Lower lobe of right lung (tissue), 2 donors: ENCODE data around the gene TAF11L14. TPM values are rescaled to one million over a fixed set of nuclear protein-coding genes. Genes with fewer than 3 reads are reported as not detected.
"Not testable (repeated sequence)": the region's sequence is repeated elsewhere in the genome, so short reads cannot be mapped to it uniquely, and the experiment has no call there.

Experiments
- ATAC-seq, 2 donors: fragments of 200-7000 bp; cut with Tn5 transposase; one replicate each; pipeline ENCODE4 v1.9.1; 2020 to 2022; ENCODE audit warnings: mild to moderate bottlenecking in 2 of 2, moderate library complexity in 2 of 2
- DNase-seq: peaks from one replicate; pipeline ENCODE4 v3.0.0-alpha.2; 2020
- H3K27ac ChIP-seq: fragments of 200-600 bp; one replicate; pipeline ENCODE4 v1.8.0; 2022
- H3K27me3 ChIP-seq: fragments of 200-600 bp; one replicate; pipeline ENCODE4 v1.8.0; 2022; ENCODE audit warnings: low read depth
- H3K36me3 ChIP-seq: fragments of 200-600 bp; one replicate; pipeline ENCODE4 v1.8.0; 2022; ENCODE audit warnings: mild to moderate bottlenecking
- H3K4me1 ChIP-seq: fragments of 200-600 bp; one replicate; pipeline ENCODE4 v1.8.0; 2022
- H3K4me3 ChIP-seq: fragments of 200-600 bp; one replicate; pipeline ENCODE4 v1.8.0; 2022; ENCODE audit warnings: mild to moderate bottlenecking
- H3K9me3 ChIP-seq: fragments of 200-600 bp; one replicate; pipeline ENCODE4 v1.8.0; 2022
- intact Hi-C: fragments of 100-400 bp; cut with DNase I; formaldehyde crosslinking; loops from one replicate; pipeline ENCODE4 v1.11.0; 2022
- long read RNA-seq: library from polyadenylated mRNA; unstranded; transcript quantifications from one replicate; pipeline ENCODE4 v2.0.0, GENCODE V29; 2021
- total RNA-seq: library from RNA; stranded (reverse); fragmentation: NEBNext Ultra II Directional; extraction: Animal tissue kit (Norgen Biotek cat#: 25700); gene quantifications from one replicate; pipeline ENCODE4 v1.2.1, GENCODE V29; 2021
- TF ChIP-seq, protein P1 (sequence below): fragments of 200-600 bp; IDR thresholded peaks from one replicate; pipeline ENCODE4 v1.8.0; 2022; ENCODE audit warnings: antibody characterized with exemption, mild to moderate bottlenecking
- donor health status: DM: no; HTN: yes; CAD: no; lungs with severe emphysema.

TAF11L14 gene
- not detected for total RNA-seq
- long read RNA-seq: 0 reads

GRCh38 chr5:17634160-17634559, at the start of gene TAF11L14:
TAF11L14 (plus strand) TSS chr5:17634460.
- Histone ChIP-seq H3K4me1 (no peaks in the 10 kb centered on the region), H3K9me3 (no peaks in the 10 kb centered on the region), H3K27ac (no peak within 1 kb of the TSS), H3K36me3 (no peaks in the 10 kb centered on the region), H3K27me3 (no peaks in the 10 kb centered on the region), H3K4me3 (no peak within 1 kb of the TSS)
- intact Hi-C loops: no loop called here
- TF ChIP-seq, protein P1, sequence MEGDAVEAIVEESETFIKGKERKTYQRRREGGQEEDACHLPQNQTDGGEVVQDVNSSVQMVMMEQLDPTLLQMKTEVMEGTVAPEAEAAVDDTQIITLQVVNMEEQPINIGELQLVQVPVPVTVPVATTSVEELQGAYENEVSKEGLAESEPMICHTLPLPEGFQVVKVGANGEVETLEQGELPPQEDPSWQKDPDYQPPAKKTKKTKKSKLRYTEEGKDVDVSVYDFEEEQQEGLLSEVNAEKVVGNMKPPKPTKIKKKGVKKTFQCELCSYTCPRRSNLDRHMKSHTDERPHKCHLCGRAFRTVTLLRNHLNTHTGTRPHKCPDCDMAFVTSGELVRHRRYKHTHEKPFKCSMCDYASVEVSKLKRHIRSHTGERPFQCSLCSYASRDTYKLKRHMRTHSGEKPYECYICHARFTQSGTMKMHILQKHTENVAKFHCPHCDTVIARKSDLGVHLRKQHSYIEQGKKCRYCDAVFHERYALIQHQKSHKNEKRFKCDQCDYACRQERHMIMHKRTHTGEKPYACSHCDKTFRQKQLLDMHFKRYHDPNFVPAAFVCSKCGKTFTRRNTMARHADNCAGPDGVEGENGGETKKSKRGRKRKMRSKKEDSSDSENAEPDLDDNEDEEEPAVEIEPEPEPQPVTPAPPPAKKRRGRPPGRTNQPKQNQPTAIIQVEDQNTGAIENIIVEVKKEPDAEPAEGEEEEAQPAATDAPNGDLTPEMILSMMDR: no peak
- ATAC-seq (no peak), DNase-seq (no peak)

DNA sequence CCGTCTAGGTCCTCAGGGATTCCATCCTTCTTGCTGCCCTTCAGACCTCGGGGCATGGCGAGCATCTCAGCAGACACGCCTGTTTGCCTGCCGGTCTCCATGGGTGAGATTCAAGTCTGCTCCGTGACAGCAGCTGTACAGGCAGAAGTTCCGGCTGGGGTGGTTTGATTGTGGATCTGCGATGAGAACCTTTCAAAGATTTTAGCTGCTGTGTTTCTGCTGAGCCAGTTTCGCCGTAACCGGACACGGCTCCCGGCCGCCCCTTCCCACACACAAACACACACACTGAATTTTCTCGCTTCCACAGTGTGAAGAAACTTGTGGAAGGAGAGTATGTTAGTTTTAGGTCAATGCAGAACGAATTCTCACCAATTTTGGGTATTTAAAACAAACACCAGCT, 48.6 kb upstream of the TAF11L14 start, which contains the start of gene TAF11L7:
Gene TAF11L7 (minus strand): TSS at position 101 of the 400 bp plus-strand sequence.
- H3K4me3 ChIP-seq, H3K27me3 ChIP-seq, H3K36me3 ChIP-seq, H3K4me1 ChIP-seq, H3K27ac ChIP-seq, intact Hi-C loops, ATAC-seq, DNase-seq, H3K9me3 ChIP-seq: not testable (repeated sequence)

GRCh38 chr5:17590860-17591259, 43.4 kb upstream of the TAF11L14 start, which contains the start of gene TAF11L8:
TAF11L8 (minus strand) TSS chr5:17590960.
- H3K4me1 ChIP-seq, H3K4me3 ChIP-seq, H3K27ac ChIP-seq, H3K9me3 ChIP-seq, DNase-seq, H3K36me3 ChIP-seq, ATAC-seq, H3K27me3 ChIP-seq, intact Hi-C loops: not testable (repeated sequence)

- intact Hi-C loops, H3K4me1 ChIP-seq: not testable (repeated sequence)
Measured at GRCh38 chr5:17594255-17594654, 40.0 kb upstream of the TAF11L14 start, which contains the start of gene TAF11L9. TAF11L9 (minus strand) TSS chr5:17594394.

GRCh38 chr5:17597728-17598127, 36.5 kb upstream of the TAF11L14 start, which contains the start of gene TAF11L10:
TAF11L10 (minus strand) TSS chr5:17597828.
- H3K27me3 ChIP-seq, intact Hi-C loops, H3K36me3 ChIP-seq, H3K4me3 ChIP-seq, ATAC-seq, H3K9me3 ChIP-seq, DNase-seq, H3K27ac ChIP-seq, H3K4me1 ChIP-seq: not testable (repeated sequence)

More at GRCh38 chr5:17594255-17594654, 40.0 kb upstream of the TAF11L14 start, which contains the start of gene TAF11L9:
- not testable (repeated sequence) for DNase-seq, H3K36me3 ChIP-seq, ATAC-seq, H3K27ac ChIP-seq, H3K9me3 ChIP-seq, H3K27me3 ChIP-seq, H3K4me3 ChIP-seq

DNA sequence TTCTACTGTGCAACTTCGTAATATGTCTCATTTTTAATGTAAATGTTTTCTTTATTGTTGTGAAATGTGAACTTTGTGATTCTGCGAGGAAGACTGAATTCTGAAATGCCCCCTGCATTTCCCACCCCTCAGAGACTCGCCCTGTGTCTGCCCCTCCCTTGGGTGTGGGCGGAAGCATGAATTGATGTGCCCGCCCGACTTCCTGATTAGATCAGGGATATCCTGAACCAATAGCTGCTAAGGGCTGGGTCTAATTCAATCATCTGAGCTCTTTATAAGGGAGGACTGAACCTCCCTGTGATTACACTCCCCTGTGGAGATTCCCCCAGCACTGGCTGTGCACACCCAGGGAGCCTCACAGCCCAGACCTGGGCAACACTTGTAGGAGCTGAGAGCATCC, 30.4 kb upstream of the TAF11L14 start, which contains the start of gene TAF11L11:
Gene TAF11L11 (plus strand): TSS at position 304 of the 400 bp plus-strand sequence.
- H3K27ac ChIP-seq, ATAC-seq, H3K9me3 ChIP-seq, H3K4me1 ChIP-seq, intact Hi-C loops, H3K4me3 ChIP-seq, DNase-seq, H3K36me3 ChIP-seq, H3K27me3 ChIP-seq: not testable (repeated sequence)

DNA sequence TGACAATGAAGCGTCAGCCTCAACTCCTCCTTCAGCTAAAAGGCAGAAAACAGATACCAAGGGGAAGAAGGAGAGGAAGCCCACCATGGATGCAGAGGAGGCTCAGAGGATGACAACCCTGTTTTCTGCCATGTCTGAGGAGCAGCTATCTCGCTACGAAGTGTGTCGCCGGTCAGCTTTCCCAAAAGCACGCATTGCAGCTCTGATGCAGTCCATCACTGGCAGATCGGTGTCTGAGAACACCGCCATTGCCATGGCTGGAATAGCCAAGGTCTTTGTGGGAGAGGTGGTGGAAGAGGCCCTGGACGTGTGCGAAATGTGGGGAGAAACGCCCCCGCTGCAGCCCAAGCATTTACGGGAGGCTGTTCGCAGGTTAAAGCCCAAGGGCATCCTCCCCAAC, 29.3 kb upstream of the TAF11L14 start:
- Histone ChIP-seq H3K27ac (no peak overlapping the region), H3K36me3 (no peaks in the 10 kb centered on the region), H3K4me3 (no peak overlapping the region), H3K27me3 (no peaks in the 10 kb centered on the region), H3K9me3 (no peaks in the 10 kb centered on the region), H3K4me1 (no peaks in the 10 kb centered on the region)
- TF ChIP-seq, protein P1: no peak
- ATAC-seq (no peak), DNase-seq (no peak)
- intact Hi-C loops: no loop called here

DNA sequence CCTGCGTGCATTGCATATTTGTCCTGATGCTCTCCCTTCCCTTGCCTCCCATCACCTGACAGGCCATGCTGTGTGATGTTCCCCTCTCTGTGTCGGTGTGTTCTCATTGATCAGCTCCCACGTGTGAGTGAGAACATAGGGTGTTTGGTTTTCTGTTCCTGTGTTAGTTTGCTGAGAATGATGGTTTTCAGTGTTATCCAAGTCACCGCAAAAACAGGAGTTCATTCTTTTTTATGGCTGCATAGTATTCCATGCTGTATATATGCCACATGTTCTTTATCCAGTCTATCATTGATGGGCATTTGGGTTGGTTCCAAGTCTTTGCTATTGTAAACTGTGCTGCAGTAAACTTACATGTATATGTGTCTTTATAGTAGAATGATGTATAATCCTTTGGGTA, 26.8 kb upstream of the TAF11L14 start:
- DNase-seq, H3K36me3 ChIP-seq, H3K9me3 ChIP-seq, ATAC-seq, H3K4me1 ChIP-seq, H3K27me3 ChIP-seq, H3K27ac ChIP-seq, intact Hi-C loops, H3K4me3 ChIP-seq: not testable (repeated sequence)

DNA sequence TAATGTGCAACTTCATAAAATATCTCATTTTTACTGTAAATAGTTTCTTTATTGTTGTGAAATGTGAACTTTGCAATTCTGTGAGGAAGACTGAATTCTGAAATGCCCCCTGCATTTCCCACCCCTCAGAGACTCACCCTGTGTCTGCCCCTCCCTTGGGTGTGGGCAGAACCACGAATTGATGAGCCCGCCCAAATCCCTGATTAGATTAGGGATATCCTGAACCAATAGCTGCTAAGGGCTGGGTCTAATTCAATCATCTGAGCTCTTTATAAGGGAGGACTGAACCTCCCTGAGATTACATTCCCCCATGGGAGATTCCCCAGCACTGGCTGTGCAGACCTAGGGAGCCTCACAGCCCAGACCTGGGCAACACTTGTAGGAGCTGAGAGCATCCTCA, 24.2 kb upstream of the TAF11L14 start, which contains the start of gene TAF11L12:
Gene TAF11L12 (plus strand): TSS at position 301 of the 400 bp plus-strand sequence.
- H3K4me3 ChIP-seq, DNase-seq, H3K4me1 ChIP-seq, H3K36me3 ChIP-seq, intact Hi-C loops, H3K27me3 ChIP-seq, H3K9me3 ChIP-seq, ATAC-seq, H3K27ac ChIP-seq: not testable (repeated sequence)
